Bronchial epithelial cell (primary cell): ENCODE results near the gene HS6ST2. TPM values are rescaled to one million over a fixed set of nuclear protein-coding genes. Genes with fewer than 3 reads are reported as not detected.

ENCODE experiments used
- DNase-seq: peaks from one replicate; pipeline ENCODE4 v3.0.0-alpha.2; 2010; ENCODE audit warnings: low read depth
- FAIRE-seq: peaks from 2 replicates; lab custom pipeline; 2011; peaks lifted over from hg19 to GRCh38; lab: Jason Lieb, UNC
- H3K27me3 ChIP-seq: 2 replicates; pipeline ENCODE4 v1.5.1; 2011; ENCODE audit warnings: low read length; ENCODE audit not compliant: control insufficient read depth, insufficient read depth
- H3K36me3 ChIP-seq: 2 replicates; pipeline ENCODE4 v1.5.1; 2011; ENCODE audit warnings: low read length; ENCODE audit not compliant: control insufficient read depth, insufficient read depth
- H3K4me3 ChIP-seq: 2 replicates; pipeline ENCODE4 v1.5.1; 2011; ENCODE audit warnings: mild to moderate bottlenecking, low read depth, low read length, control low read depth
- total RNA-seq: library from RNA; depleted of rRNA; stranded (reverse); fragments of >200 nt; gene quantifications from 2 replicates; pipeline ENCODE4 v1.2.1, GENCODE V29; 2014
- TF ChIP-seq, protein P1 (sequence below): IDR thresholded peaks from 2 replicates; pipeline ENCODE4 v1.5.1; 2011; ENCODE audit warnings: mild to moderate bottlenecking, moderate library complexity, low read length, control low read depth, inconsistent platforms; ENCODE audit not compliant: insufficient read depth, severe bottlenecking

HS6ST2 gene
- total RNA-seq, 1 donor from 2014 or later, result 16.8 TPM

DNA sequence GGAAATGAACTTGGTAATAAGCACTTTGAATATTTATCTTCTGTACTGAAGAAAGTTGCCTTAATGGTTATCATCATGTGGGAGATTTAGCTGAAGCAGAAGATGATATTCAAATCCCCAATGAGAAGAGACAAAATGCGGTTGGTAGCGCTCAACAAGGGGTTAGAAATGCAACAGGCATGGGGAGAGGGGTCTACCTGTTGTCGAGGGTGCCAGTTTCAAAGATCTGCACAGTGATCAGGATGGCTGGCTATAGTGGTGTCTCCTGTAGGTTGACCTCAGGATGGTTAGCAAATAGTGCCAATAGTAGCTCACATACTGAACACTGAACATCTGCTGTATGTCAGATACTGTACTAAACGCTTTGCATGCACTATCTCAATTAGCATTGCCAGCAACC, 7.0 kb upstream of the HS6ST2 start:
- no peak overlapping the region for H3K4me3 ChIP-seq
- DNase-seq (no peak), FAIRE-seq (no peak)
- TF ChIP-seq, protein P1, sequence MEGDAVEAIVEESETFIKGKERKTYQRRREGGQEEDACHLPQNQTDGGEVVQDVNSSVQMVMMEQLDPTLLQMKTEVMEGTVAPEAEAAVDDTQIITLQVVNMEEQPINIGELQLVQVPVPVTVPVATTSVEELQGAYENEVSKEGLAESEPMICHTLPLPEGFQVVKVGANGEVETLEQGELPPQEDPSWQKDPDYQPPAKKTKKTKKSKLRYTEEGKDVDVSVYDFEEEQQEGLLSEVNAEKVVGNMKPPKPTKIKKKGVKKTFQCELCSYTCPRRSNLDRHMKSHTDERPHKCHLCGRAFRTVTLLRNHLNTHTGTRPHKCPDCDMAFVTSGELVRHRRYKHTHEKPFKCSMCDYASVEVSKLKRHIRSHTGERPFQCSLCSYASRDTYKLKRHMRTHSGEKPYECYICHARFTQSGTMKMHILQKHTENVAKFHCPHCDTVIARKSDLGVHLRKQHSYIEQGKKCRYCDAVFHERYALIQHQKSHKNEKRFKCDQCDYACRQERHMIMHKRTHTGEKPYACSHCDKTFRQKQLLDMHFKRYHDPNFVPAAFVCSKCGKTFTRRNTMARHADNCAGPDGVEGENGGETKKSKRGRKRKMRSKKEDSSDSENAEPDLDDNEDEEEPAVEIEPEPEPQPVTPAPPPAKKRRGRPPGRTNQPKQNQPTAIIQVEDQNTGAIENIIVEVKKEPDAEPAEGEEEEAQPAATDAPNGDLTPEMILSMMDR, result no peak
- no peaks in the 10 kb centered on the region for H3K27me3 ChIP-seq
- H3K36me3 ChIP-seq, result no peaks in the 10 kb centered on the region

- peak; percentile 25 for DNase-seq
- H3K36me3 ChIP-seq, result no peaks in the 10 kb centered on the region
- H3K4me3 ChIP-seq, result no peak overlapping the region
- FAIRE-seq, result no peak
- TF ChIP-seq, protein P1, result no peak
- no peaks in the 10 kb centered on the region for H3K27me3 ChIP-seq
Measured at GRCh38 chrX:132961511-132961910, 3.1 kb upstream of the HS6ST2 start.

DNA sequence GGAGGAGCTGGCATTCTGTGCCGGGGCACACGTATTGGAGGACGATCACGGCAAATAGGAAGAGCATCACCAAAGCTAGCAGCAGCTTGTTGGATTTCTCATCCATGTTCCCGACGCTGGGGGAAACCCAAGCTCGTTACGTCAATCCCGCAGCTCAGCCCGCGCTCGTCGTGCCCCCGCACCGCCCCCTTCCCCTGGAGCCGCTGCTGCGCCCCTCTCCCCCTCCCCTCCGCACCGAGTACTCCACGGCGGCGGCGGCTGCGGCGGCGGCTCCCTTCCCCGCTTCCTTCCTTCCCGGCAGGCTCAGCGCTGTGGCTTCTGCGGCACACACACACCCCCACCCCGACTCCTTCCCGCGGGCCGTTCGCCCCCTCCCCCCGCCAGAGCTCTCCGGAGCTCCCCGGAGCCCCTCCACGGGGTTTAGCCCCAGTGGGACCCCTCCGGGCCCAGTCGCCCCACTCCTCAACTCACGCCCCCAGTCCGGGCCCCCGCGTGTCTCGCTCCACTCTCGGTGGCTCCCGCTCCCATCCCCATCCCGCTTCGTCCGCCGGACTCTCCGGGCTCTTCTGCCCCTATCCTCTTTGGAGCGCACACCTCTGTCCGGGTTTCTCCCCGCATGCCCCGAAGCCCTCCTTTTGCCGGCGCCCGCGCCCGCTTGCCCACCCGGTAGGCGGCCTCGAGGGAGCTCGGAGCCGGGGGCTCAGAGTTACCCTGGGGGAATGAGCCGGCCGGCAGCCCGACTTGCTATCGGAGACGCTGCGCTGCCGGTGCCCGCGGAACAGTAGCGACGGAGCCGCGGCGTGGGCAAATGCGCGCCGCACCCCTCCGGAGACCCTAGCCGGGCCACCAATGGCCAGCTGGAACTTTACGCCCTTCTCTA, 978 bp downstream of the HS6ST2 start:
- no peak for FAIRE-seq
- no peaks in the 10 kb centered on the region for H3K27me3 ChIP-seq
- H3K36me3 ChIP-seq, result no peaks in the 10 kb centered on the region
- H3K4me3 ChIP-seq, result peak overlapping the region; percentile 48
- peak; percentile 27 for DNase-seq
- TF ChIP-seq, protein P1, result no peak

DNA sequence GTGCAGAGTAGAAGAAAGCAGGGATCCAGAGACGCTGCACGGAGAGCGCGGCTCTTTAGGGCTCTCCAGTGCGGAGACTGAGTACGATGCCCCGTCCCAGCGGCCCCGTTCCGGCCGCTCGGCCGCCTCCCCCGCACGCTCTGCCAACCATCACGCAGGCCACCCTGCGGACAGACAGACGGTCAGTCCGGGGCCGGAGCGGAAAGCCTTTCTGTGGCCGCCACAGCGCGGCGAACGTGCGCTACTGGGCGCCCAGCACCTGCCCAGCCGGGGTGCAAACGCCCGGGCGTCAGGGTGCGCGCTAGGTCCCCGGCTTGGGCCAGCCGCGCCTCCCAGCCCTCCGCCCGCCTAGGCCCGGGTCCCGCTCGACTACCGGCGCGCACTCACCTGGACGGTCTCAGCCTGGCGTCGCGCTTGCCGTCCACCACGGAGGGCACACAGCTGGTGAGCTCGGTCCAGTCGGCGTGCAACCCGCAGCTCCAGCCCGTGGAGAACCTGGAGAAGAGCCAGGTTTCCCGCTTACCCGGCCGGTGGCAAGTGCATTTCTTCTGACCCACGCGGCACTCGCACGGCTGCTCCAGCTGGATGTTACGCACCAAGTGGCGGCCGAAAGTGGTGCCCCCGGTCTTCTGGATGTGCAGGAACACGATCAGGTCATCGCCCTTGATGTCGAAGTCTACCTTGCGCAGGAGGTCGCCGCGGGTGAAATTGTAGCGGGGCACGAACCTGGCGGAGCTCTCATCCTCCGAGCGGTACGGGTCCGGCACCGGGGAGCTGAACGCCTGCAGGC, 1.8 kb downstream of the HS6ST2 start:
- peak overlapping the region; percentile 48 for H3K4me3 ChIP-seq
- DNase-seq (no peak), FAIRE-seq (no peak)
- H3K27me3 ChIP-seq, result no peaks in the 10 kb centered on the region
- TF ChIP-seq, protein P1, result no peak
- H3K36me3 ChIP-seq, result no peaks in the 10 kb centered on the region

DNA sequence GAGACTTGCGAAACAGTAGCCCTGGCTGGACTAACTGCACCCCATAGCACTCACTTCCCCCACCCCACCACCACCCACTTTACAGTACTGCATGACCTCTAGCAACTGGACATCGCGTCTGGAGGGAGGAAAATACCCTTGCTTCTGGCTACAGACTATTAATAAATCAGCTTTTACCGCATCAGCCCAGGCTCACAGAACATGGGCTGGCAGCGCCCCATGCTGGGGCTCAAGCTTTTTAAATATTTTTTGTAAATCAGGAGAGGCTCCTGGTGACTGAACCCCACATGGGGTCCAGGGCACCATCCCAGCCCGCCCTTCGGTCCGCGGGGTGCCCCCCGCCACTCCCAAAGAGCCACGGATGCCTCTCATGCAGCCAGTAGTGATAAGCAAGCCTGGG, 2.7 kb downstream of the HS6ST2 start:
- Histone ChIP-seq H3K36me3 (no peaks in the 10 kb centered on the region), H3K27me3 (no peaks in the 10 kb centered on the region), H3K4me3 (peak overlapping the region; percentile 48)
- FAIRE-seq (no peak), DNase-seq (no peak)
- TF ChIP-seq, protein P1, result no peak
